ENCODE results near the gene STXBP6. TPM values are rescaled to one million over a fixed set of nuclear protein-coding genes. Genes with fewer than 3 reads are reported as not detected.

The STXBP6 gene
- total and polyA plus RNA-seq, 2 experiments from 2014 or later: 19.7 to 29.0 TPM

- TF ChIP-seq, protein P1, sequence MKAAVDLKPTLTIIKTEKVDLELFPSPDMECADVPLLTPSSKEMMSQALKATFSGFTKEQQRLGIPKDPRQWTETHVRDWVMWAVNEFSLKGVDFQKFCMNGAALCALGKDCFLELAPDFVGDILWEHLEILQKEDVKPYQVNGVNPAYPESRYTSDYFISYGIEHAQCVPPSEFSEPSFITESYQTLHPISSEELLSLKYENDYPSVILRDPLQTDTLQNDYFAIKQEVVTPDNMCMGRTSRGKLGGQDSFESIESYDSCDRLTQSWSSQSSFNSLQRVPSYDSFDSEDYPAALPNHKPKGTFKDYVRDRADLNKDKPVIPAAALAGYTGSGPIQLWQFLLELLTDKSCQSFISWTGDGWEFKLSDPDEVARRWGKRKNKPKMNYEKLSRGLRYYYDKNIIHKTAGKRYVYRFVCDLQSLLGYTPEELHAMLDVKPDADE (IDR thresholded peaks at IDR 0.05): no peak
- TF ChIP-seq EZH2 (IDR thresholded peaks at IDR 0.05; ENCODE audit: low read depth, unreplicated experiment): no peak
- TF ChIP-seq NANOG (IDR thresholded peaks at IDR 0.05; ENCODE audit: borderline replicate concordance): no peak
Observed at GRCh38 chr14:25003537-25003936, 46.4 kb downstream of the STXBP6 start (continued).

- Histone ChIP-seq H3K27me3 (ENCODE audit: insufficient read depth) (no peaks in the 10 kb centered on the region), H3K4me3 (no peak overlapping the region), H3K36me3 (ENCODE audit: insufficient read depth) (no peaks in the 10 kb centered on the region), H2AFZ (no peak overlapping the region), H3K79me2 (replicated peaks; ENCODE audit: insufficient read depth) (peaks cover 17% of the 10 kb centered on the region), H3K9me2 (ENCODE audit: insufficient read depth) (no peaks in the 10 kb centered on the region), H3F3A (replicated peaks; ENCODE audit: low read depth) (no peaks in the 10 kb centered on the region), H3K4me2 (no peak overlapping the region), H4K20me1 (replicated peaks; ENCODE audit: insufficient read depth) (no peaks in the 10 kb centered on the region), H3K27ac (ENCODE audit: low read depth) (no peak overlapping the region), H3K4me1 (ENCODE audit: insufficient read depth) (peaks cover 5% of the 10 kb centered on the region; the same call in 1 of the 2 replicates)
- Mint-ChIP-seq H3K4me1 (peaks cover 7% of the 10 kb centered on the region), H3K36me3 (ENCODE audit: low read depth) (no peaks in the 10 kb centered on the region), H3K27me3 (ENCODE audit: insufficient read depth, low read depth, poor library complexity) (no peaks in the 10 kb centered on the region), H3K9me3 (no peaks in the 10 kb centered on the region), H3K4me3 (no peak overlapping the region), H3K27ac (no peak overlapping the region)
- no peak for TF ChIP-seq REST (IDR thresholded peaks at IDR 0.05; ENCODE audit: unreplicated experiment)
- no peak for TF ChIP-seq JUNB (IDR thresholded peaks at IDR 0.05; ENCODE audit: unreplicated experiment)
- no peak for TF ChIP-seq NANOG (IDR thresholded peaks at IDR 0.05; ENCODE audit: borderline replicate concordance)
- TF ChIP-seq EZH2 (IDR thresholded peaks at IDR 0.05; ENCODE audit: low read depth, unreplicated experiment): no peak
- no peak for DNase-seq (ENCODE audit: low spot score)
- ATAC-seq: no peak
Observed at GRCh38 chr14:25001601-25002000, 48.3 kb downstream of the STXBP6 start.

- Histone ChIP-seq H4K20me1 (replicated peaks; ENCODE audit: insufficient read depth) (no peaks in the 10 kb centered on the region), H2AFZ (no peak overlapping the region), H3K4me1 (ENCODE audit: insufficient read depth) (peaks cover 5% of the 10 kb centered on the region; the same call in 1 of the 2 replicates), H3K79me2 (replicated peaks; ENCODE audit: insufficient read depth) (peaks cover 17% of the 10 kb centered on the region), H3K4me2 (no peak overlapping the region), H3K9me2 (ENCODE audit: insufficient read depth) (no peaks in the 10 kb centered on the region), H3K4me3 (no peak overlapping the region), H3F3A (replicated peaks; ENCODE audit: low read depth) (no peaks in the 10 kb centered on the region), H3K36me3 (ENCODE audit: insufficient read depth) (no peaks in the 10 kb centered on the region), H3K27me3 (ENCODE audit: insufficient read depth) (no peaks in the 10 kb centered on the region), H3K27ac (ENCODE audit: low read depth) (no peak overlapping the region)
- no peaks in the 10 kb centered on the region for H3K27me3 Mint-ChIP-seq (ENCODE audit: insufficient read depth, low read depth, poor library complexity)
- no peak overlapping the region for H3K4me3 Mint-ChIP-seq
- no peaks in the 10 kb centered on the region for H3K9me3 Mint-ChIP-seq
- H3K4me1 Mint-ChIP-seq: peaks cover 7% of the 10 kb centered on the region
- DNase-seq (ENCODE audit: low spot score): no peak
- no peak for ATAC-seq
- H3K36me3 Mint-ChIP-seq (ENCODE audit: low read depth): no peaks in the 10 kb centered on the region
- H3K27ac Mint-ChIP-seq: no peak overlapping the region
- TF ChIP-seq NANOG (IDR thresholded peaks at IDR 0.05; ENCODE audit: borderline replicate concordance): no peak
- no peak for TF ChIP-seq EZH2phosphoT487 (IDR thresholded peaks at IDR 0.05; ENCODE audit: unreplicated experiment)
- TF ChIP-seq ZNF114 (CRISPR knock-in tag; IDR thresholded peaks at IDR 0.05): no peak
- no peak for TF ChIP-seq CREB1 (CRISPR knock-in tag; IDR thresholded peaks at IDR 0.05; ENCODE audit: low read depth)
- no peak for TF ChIP-seq CTCF (conservative IDR thresholded peaks at IDR 0.05; ENCODE audit: low read depth in 2 of 2)
Observed at GRCh38 chr14:25001156-25001555, 48.8 kb downstream of the STXBP6 start.

All from GM23338 (cell line).